Amniotic epithelial cell (primary cell): ENCODE data around the gene RNF148.
A peak's percentile ranks its signal among the peaks of the same experiment; 100 is the strongest.

ENCODE experiments used
- DNase-seq: peaks from one replicate; pipeline ENCODE4 v3.0.0-alpha.2; 2010; ENCODE audit warnings: low read depth

RNF148 gene

GRCh38 chr7:122702872-122703510 is at the start of gene RNF148:
Gene RNF148 (minus strand): TSS chr7:122702922. CDS start chr7:122702750, 172 bp downstream.
- no peak for DNase-seq

- DNase-seq = no peak
Measured at GRCh38 chr7:122750389-122750788, 47.7 kb upstream of the RNF148 start.

GRCh38 chr7:122748195-122748594 is 45.5 kb upstream of the RNF148 start:
- DNase-seq = no peak

- DNase-seq = no peak
Measured at GRCh38 chr7:122746948-122747347, 44.2 kb upstream of the RNF148 start.

GRCh38 chr7:122743211-122743610 is 40.5 kb upstream of the RNF148 start:
- DNase-seq = no peak

- no peak for DNase-seq
Measured at GRCh38 chr7:122738947-122739346, 36.2 kb upstream of the RNF148 start.

GRCh38 chr7:122736183-122736582 is 33.5 kb upstream of the RNF148 start:
- no peak for DNase-seq

GRCh38 chr7:122727759-122728158 is 25.0 kb upstream of the RNF148 start:
- no peak for DNase-seq

- no peak for DNase-seq
Measured at GRCh38 chr7:122727354-122727753, 24.6 kb upstream of the RNF148 start.

- no peak for DNase-seq
Measured at GRCh38 chr7:122726881-122727280, 24.2 kb upstream of the RNF148 start.

- DNase-seq = no peak
Measured at GRCh38 chr7:122724366-122724765, 21.6 kb upstream of the RNF148 start.

GRCh38 chr7:122719010-122719578 is 16.4 kb upstream of the RNF148 start:
- DNase-seq = no peak

- no peak for DNase-seq
Measured at GRCh38 chr7:122717356-122718089, 14.8 kb upstream of the RNF148 start.

GRCh38 chr7:122715183-122715582 is 12.5 kb upstream of the RNF148 start:
- DNase-seq = no peak

GRCh38 chr7:122710916-122711315 is 8.2 kb upstream of the RNF148 start:
- no peak for DNase-seq

GRCh38 chr7:122709930-122710646 is 7.4 kb upstream of the RNF148 start:
- no peak for DNase-seq

- DNase-seq = no peak
Measured at GRCh38 chr7:122706836-122707235, 4.1 kb upstream of the RNF148 start.

GRCh38 chr7:122699017-122699416 is 3.7 kb downstream of the RNF148 start, which contains the start of gene RNF133:
Gene RNF133 (minus strand): TSS chr7:122699117. CDS start chr7:122698918, 199 bp downstream.
- DNase-seq = no peak

GRCh38 chr7:122695816-122696215 is 6.9 kb downstream of the RNF148 start:
- no peak for DNase-seq

GRCh38 chr7:122694697-122695096 is 8.0 kb downstream of the RNF148 start:
- DNase-seq = no peak

- DNase-seq = peak; percentile 25
Measured at GRCh38 chr7:122692769-122693309, 9.9 kb downstream of the RNF148 start.

- DNase-seq = no peak
Measured at GRCh38 chr7:122691569-122692235, 11.0 kb downstream of the RNF148 start.
